ENCODE results near the gene PIAS3.
"Not testable (repeated sequence)": the region's sequence is repeated elsewhere in the genome, so short reads cannot be mapped to it uniquely, and the experiment has no call there.

Gene PIAS3

DNA sequence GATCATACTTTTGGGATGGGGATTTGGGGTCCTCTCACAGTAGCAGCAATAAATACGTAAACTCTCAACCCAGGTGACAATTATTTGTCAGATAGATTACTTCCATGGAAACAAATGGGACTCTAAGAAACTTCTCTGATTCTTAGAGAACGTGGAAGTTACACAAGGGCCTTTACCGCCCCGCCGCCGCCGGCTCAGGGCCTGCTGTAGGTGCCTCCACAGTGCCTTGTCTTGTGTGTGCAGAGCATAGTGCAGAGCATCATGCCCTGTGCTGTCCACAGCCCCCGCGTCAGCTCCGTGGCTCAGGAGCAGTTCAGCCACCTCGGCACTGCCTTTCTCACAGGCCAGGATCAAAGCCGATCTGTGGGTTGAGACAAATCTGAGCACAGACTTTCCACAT, 15.8 kb upstream of the PIAS3 start:
- no peak for DNase-seq (ENCODE audit: low read depth)

DNA sequence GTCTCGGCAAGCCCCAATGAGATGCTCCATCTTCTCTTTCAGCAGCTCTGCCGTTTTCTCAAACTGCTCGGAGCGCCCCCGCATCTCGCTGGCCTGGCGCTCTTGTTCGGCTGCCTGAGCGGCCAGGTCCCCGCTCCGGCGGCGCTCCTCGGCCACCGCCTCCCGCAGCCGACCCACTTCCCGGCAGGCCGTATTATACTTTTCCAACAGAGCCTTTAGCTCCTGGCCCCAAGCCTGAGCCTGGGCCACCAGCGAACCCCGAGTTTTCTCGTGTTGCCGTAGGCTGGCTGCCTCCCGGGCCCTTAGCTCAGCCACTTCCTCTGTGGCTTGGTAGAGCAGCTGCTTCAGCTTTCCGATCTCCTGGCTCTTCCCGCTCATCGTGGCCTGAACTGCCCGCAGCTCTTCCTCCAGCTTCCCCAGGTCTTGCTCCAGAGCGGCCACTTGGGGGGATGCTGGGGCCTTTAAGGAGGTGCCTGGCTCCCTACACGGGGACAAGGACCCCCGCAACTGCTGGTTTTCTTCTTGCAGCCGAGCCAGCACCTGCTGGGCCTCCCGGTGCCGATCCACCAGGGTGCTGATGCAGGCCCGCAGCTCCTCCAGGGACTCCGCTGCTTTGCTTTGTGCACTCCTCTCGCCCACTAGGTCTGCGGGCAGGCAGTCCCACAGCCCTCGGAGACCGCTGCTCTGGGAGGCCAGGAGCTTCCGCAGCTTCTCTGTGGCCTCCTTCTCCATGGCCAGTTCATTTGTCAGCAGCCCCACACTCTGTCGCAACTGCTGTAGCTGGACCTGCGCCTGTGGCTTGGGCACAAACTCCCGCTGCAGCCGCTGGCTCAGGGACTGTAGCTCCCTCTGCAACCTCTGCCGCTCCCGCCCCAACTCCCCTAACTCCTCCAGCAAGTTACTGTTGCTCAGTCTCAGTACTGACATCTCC, 13.4 kb upstream of the PIAS3 start:
- DNase-seq (ENCODE audit: low read depth), result peak; percentile 15

DNA sequence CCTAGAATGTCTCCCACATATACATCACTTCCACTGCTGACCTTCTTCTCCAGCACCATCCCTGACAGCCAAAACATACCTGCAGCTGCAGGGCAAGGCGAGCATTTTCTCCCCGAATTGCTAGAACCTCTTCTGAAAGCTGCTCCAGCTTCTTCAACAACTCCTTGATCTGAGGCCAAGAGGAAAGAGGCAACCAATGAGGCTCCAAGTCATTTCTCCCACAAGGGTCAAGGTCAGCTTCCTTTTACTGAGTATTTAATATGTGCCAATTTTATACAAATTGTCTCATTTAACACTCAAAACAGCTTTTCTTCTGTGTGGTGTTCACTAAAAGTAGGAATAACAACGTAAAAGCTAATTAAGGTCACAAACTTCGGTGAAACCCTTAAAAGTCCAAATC, 9.4 kb upstream of the PIAS3 start:
- no peak for DNase-seq (ENCODE audit: low read depth)

DNA sequence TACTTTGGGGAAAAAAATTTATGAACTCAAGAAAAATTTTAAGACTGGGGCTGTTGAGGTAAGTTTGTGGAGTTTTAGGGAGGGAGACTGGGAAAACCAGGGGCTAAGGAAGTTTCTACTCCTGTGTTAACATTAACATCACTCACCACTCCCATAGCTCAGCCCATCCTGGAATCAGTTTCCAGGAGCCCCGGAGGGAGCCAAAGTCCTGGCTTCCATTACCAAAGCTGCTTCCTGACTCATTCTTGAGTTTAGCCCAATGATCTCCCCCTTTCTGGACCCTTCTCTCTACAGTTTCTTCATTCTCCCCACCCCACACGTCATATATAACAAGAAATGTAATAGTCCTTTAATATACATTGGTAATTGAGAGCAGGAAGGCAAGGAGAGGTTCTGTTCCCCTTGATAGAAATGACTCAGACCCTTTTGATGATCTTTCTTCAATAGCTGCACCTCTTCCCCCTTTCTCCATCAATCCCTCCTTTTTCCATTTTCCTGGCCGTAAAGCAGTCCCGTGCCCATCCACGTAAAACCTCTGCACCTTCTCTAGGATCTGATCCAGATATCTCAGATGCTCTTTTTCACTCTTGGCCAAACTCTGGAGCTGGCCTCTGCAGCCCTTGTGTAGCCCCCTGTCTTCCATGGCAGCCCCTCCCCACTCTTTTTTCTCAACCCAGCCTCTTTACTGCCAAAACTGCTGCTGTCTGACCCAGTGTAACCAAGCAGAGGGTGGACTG, 4.6 kb upstream of the PIAS3 start:
- no peak for DNase-seq (ENCODE audit: low read depth)

DNA sequence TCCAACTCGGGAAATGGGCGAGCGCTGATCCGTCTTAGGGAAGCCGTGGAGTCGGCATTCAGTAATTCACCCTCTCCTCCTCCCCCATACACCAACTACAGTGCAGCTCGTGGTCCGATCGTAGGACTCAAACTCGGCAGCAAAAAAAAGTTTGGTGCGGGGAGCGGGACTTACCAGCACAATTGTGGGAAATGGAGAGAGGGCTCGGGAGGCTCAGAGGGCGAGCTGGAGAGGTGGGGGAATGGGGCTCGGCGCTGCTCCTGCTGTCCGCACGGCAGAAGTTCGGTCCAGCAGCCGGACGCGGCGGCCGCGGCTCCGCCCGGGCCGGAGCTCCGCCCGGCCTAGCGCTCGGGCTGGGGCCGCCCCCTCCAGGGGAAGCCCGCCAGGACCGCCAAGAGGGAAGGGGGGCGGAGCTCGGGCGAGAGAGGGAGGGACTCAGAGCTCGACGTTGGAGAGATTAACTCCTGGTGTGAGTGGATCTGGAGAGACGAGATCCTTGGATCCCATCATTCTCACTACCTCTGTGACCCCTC, 676 bp upstream of the PIAS3 start:
- peak; percentile 77 for DNase-seq (ENCODE audit: low read depth)

DNA sequence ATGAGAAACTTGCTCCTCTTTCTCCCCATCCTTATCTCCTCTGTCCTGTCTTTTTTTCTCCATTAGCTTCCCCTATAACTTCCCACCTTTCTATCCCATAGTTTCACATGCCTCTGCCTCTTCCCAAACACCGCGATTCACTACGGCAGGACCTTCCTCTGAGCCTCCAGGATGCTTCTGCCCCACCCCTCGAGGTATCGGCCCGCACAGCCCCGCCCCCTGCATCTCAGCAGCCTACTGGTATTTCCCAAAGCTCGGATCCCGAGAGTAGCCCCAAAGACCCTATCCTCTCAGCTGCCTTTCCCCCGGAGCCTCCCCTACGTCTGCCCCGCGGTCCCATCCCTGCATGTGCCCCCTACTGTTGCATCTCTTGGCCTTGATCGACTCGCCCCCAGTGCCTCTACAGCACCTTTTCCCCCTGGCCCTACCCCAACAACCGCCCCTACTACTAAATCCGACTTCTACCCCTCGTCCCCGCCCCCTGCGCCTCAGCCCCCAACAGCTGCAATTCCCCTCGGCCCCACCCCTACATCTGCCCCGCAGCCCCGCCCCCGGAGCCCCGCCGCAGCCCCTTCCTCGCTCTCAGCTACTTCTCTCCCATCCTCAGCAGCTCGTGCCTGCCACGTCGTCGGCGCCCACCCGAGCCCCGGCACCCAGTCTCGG, 512 bp downstream of the PIAS3 start:
- peak; percentile 49 for DNase-seq (ENCODE audit: low read depth)

DNA sequence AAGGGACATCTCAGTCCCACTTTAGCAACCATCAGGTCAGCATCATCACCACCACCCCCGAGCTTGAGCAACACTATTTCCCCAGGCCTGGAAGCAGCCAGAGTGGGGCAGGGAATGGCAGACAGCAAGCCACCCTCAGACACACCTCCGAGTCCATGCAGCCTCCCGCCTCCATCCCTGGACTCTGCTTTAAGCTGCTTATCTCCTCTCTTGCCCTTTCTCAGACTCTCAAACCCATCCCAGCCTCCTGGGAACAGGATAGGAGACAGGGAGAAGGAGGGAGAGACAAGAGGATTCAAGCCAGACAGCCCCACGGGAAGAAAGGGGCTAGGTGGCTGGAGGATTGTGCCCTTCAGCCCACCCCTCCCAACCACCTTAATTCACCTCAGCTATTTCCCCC, 1.7 kb downstream of the PIAS3 start:
- no peak for DNase-seq (ENCODE audit: low read depth)

DNA sequence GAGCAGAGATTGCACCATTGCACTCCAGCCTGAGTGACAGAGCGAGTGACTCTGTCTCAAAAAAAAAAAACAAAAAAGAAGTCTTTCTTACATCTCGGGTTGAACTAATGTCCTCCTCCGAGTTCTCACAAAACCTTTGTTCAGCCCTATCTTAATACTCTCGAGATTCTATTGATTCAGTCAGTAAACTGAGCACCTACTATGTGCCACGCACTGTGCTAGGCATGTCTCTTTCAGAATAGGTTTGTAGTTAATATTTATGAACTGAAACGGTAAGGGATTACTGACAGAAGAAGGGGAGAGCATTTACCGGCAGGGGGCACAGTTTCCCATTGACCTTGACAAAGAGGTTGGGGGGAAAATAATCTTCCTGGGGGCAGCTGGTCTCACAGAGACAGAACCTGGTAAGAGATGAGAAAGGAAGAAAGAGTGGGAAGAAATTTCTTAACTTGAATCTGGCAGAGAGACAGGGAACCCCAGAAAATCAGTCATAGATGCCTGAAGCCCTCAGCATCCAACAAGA, 3.4 kb downstream of the PIAS3 start:
- DNase-seq (ENCODE audit: low read depth), result no peak

DNA sequence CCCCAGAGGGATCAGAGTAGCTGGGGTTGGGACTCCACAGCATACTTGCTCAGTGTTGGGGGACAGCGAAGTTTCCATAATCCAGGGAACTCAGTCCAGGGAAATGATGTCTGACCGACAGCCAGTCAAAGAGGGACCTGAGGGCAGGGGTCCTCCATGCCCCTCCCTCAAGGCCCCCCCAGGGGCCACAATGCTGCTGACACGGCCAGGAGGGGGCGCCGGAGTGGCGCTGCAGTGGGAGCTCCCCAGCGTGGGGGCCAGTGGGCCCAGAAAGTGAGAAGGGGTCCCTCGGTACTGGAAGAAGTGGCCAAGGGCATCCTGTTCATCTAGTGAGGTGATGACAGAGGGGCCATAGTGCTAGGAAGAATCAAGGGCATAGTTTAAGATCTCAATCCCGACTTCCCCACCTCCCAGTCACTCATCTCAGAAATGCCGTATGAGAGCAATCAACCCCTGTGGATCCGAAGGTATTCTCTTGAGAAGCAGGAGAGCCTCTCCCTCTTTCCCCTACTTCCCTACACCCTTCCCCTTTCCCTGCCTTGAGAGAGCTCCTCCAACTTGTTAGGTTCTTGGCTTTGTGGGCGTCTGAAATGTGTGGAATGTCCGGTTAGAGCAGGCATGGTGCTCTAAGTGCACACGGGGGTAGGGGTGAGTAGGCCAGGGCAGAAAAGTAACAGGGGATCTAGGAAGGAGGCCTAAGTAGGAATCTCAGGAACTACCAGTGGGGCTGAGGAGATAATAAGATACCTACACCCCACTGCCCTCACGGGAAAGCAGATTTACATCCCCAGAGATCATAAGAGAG, 9.3 kb downstream of the PIAS3 start:
- no peak for DNase-seq (ENCODE audit: low read depth)

DNA sequence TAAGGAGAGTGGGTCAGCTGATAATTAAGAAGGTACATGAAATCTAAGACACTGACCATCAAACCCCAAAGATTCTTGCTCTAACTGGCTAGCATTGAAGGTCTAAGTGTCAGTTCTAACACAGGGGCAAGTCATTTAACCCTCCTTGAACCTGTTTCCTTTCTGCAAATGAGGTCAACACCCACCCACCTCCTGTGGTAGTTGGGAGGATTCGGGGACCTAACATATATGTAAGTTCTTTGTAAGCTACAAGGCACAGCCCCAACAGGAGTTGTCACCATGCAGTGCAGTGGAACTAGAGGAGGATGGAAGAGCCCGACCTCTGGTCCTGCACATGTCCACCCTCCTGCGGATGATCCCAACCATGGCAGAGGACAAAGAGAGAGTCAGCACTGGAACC, 11.1 kb downstream of the PIAS3 start:
- DNase-seq (ENCODE audit: low read depth), result no peak

DNA sequence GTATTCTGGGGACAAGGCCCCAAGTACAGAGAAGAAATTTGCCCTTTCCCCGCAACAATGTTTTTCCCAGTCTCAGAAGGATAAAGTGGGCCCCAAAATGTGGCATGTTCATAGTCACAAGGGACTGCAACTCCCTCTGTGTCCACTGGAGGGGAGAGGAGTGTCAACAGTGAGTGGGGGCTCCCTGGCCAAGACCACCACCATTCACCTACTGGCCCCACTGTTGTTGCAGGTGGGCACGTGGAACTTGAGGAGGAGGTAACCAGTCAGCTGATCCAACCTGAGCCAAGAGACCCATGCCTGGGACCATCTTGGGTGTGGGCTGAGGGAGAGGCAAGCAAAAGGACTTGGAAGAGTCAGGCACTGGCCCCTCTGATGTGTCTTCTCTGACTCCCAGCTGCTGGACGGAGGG, 12.7 kb downstream of the PIAS3 start:
- no peak for DNase-seq (ENCODE audit: low read depth)

DNA sequence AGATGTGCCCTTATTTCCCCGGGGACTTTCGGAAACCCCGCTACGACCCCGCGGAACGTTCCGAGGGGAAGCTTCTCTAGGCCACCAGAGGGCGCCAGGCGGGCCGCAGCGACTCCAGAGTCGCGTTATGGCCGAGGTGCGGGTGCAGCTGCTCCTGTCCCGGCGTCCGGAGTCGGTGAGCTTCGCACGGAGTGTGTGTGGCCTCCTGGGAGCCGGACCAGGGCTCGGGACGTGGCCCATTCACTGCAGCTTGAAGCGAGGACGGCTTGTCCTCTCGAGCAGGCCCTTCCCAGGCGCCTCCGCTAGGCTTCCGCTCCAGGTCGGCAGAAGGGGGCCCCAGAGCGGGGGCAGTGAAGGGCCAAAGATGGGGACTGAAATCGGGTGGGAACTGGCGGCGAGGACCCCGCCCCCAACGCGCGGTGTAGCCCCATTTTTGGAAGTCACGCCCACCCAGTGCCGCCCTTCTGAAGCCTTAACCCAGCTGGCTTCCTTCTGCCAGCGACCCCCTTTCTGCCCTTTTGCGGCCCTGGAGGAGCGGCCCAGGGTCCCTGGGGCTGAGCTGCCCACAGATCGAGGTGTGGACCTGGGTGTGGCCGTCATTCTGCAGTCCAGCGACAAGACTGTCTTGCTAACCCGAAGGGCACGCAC, 13.2 kb downstream of the PIAS3 start, which contains the start of gene NUDT17:
Gene NUDT17 (plus strand): TSS at position 117 of the 648 bp plus-strand sequence. CDS start 11 bp downstream, at position 128.
- DNase-seq (ENCODE audit: low read depth), result peak; percentile 66

DNA sequence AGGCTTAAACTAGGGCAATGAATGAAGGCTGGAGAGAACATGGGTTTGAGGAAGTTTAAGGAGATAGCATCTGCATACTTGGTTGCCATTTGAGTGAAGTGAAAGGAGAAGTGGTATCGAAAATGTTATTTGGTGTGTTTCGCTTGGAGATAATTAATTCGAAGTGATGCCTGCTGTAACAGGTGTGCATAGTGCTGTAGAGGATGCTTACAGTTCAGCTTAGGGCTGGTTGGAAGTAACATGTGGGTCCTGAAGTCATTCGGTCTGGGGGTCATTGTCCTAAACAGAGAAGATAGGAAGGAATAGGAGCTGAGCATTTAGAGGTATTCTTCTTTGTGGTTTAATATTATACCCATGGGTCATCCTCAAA, 13.8 kb downstream of the PIAS3 start:
- no peak for DNase-seq (ENCODE audit: low read depth)

DNA sequence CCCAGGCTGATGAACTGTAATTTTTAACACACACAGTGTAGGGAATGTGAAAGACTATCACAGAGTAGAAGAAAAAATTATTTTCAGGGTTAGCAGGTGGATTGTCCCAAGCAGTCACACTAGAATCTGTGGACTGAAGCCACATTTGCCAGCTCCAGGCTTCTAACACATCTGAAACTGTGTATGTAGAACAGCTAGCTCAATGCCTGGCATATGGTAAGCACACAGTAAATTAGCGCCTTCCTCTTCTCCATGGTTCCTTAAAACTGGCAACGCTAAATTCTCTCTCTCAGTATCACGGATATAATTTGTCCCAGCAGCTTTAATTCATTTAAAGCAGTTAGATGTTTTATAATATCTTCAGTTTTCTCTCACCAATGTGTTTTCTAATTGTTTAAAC, 15.8 kb downstream of the PIAS3 start:
- no peak for DNase-seq (ENCODE audit: low read depth)

DNA sequence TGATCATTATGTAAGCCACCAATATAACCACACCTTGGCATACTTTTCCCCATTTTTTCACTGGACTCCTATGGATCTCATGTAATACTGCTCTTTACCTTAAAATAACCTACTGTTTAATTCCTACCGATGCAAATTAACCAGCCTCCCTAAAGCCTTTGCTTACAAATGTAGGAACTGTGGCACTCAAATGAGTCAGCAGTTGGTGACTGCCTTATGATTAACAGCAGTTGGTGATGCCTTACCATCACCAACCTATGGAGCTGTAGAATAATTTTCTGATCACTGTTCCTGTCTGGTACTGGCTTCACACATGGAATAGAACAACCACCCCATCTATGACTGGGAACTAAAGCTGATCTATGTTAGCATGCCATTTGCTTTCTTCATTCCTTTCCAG, 21.2 kb downstream of the PIAS3 start:
- DNase-seq (ENCODE audit: low read depth), result no peak

DNA sequence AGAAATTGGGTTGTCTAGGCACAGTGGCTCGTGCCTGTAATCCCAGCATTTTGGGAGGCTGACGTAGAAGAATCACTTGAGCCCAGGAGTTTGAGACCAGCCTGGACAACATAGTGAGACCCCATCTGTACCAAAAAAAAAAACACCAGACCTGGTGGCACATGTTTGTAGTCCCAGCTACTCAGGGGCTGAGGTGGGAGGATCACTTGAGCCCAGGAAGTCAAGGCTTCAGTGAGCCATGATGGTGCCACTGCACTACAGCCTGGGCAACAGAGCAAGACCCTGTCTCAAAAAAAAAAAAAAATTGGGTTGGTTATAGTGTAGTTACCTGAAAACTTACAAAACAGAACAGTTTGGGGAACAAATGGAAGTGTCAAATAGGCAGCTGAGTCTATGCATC, 28.1 kb downstream of the PIAS3 start:
- DNase-seq (ENCODE audit: low read depth), result not testable (repeated sequence)

DNA sequence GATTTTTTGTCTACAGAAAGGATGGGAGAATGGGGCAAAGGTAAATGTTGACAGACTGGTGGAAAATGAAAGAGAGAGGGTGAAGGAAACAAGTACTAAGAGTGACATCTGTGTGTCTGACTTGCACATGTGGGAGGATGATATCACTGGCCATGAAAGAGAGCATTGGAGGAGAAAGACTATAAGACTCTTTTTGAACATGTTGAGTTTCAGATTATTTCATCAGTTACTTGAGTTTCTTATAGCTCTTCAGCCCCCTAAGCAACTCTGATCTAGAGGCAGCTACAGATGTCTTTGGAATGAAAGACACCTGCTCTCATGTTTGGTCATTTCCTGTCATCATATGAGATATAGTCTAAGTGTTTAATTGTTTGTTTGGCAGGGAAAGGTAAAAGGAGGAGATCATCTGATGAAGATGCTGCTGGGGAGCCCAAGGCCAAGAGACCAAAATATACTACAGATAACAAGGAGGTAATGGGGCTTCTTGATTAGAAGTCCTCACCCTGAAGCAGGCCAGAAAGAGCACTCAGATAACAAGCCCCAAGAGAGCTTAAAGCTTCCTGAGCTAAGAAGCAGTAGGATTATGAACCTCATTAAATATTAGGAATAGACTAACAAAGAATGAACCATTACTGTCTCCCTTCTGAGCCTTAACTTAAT, 30.4 kb downstream of the PIAS3 start:
- DNase-seq (ENCODE audit: low read depth), result no peak

DNA sequence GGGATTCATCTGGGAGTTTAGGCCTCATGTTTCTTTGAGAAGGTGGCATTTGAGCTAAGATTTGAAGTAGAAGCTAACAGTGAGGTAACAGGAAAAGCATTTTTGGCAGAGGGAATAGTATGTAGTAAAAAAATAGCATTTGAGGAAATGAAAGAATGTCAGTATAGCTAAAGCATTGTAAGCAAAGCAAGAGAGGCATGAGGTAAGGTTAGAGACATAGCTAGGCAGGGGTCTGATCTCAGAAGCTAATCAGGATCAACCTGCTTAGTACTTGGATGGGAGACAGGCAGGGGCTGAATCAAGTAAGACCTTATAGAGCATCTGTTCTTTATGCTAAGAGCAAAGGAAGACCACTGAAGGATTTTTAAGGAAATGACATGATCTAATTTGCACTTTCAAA, 30.9 kb downstream of the PIAS3 start:
- DNase-seq (ENCODE audit: low read depth), result no peak

DNA sequence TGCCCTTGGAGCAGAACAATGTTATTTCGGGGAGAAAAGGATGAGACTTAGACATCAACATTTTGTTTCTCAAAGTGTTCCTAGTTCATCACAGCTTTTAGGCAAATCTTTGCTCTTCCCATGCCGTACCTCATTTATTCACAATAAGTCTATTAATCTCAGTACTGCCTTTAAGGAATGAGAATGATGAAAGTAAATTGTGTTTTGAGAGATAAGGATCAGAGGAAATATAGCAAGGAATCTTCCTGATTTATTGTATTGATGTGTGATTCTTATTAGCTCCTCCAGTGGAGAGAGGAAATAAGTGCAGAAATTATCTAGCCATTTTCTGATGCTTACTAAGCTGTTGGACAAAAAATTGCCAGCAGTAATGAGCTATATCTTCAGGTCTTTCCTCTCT, 32.9 kb downstream of the PIAS3 start:
- DNase-seq (ENCODE audit: low read depth), result no peak

DNA sequence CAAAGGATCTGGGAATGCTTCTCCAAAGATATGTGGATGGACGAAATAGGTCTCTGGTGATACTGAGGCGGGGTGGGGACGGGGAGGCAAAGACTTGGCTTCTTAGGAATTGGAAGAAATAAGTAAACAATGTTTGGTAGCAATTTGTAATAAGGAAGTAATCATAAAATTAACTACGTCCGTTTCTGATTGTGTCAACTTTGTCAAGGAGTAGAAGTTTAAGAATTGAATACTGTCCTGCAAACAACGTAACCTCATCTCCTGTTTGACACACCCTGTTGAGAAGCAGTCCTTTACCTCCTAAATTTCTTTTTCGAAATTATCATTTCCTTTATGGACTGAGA, 34.4 kb downstream of the PIAS3 start:
- no peak for DNase-seq (ENCODE audit: low read depth)
